ENCODE data around the gene SSUH2. TPM values are rescaled to one million over a fixed set of nuclear protein-coding genes. Genes with fewer than 3 reads are reported as not detected.
"Not testable (repeated sequence)": the region's sequence is repeated elsewhere in the genome, so short reads cannot be mapped to it uniquely, and the experiment has no call there.

The SSUH2 gene, protein sequence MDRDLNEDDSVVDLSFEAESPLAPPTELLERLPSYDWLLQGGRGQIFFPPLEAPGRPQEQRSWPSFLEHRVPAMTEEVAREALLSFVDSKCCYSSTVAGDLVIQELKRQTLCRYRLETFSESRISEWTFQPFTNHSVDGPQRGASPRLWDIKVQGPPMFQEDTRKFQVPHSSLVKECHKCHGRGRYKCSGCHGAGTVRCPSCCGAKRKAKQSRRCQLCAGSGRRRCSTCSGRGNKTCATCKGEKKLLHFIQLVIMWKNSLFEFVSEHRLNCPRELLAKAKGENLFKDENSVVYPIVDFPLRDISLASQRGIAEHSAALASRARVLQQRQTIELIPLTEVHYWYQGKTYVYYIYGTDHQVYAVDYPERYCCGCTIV
- 0.05 and 0.16 TPM in 2 replicates for total RNA-seq
- 0.13 TPM for polyA plus RNA-seq (2012)

DNA sequence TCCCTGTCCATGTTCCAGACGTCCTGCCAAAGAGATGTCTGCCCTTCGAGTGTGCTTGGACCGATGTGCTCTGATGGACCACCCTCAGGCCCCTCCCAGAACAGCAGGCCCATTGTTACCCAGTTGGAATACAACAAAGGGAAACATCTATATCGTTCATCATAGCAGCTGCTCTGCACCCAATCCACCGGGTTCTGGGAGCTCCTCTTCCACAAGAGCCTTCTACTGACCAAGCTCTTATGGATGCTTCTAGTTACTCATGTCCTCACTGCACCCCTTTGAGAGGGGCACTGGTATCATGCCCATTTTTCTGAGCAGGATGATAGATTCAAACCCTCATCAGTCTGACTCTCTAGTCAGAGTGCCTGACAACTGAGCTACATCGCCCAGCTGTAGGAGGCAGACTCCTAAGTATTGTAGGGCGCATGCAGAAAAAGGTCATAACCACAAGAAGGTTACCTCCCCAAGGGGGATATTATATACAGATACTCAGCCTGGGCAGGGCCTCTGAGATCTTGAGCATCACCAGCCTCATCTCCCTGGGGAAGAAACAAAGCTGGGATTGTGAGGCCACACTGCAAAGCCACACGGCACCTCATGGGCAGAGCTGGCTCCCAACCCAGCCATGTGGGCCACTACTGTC lies at the start of gene SSUH2:
SSUH2 (minus strand) TSS at position 51 of the 643 bp plus-strand sequence; CDS start at position 11, 40 bp downstream.
- DNase-seq (ENCODE audit: low read depth) = no peak

DNA sequence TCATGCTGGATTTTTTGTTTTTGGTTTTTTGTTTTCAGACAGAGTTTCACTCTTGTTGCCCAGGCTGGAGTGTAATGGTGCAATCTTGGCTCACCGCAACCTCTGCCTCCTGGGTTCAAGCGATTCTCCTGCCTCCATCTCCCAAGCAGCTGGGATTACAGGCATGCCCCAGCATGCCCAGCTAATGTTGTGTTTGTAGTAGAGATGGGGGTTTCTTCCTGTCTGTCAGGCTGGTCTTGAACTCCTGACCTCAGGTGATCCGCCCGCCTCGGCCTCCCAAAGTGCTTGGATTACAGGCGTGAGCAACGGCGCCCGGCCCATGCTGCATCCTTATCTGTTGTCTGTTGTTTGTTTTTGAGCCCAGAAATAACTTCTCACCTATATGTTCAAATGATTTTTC lies 46.7 kb upstream of the SSUH2 start:
- DNase-seq (ENCODE audit: low read depth) = not testable (repeated sequence)

- not testable (repeated sequence) for DNase-seq (ENCODE audit: low read depth)
These were observed 40.4 kb upstream of the SSUH2 start for GRCh38 chr3:8684992-8685391.

- DNase-seq (ENCODE audit: low read depth) = not testable (repeated sequence)
These were observed 38.4 kb upstream of the SSUH2 start for GRCh38 chr3:8682850-8683574.

GRCh38 chr3:8681881-8682538 lies 37.4 kb upstream of the SSUH2 start:
- not testable (repeated sequence) for DNase-seq (ENCODE audit: low read depth)

DNA sequence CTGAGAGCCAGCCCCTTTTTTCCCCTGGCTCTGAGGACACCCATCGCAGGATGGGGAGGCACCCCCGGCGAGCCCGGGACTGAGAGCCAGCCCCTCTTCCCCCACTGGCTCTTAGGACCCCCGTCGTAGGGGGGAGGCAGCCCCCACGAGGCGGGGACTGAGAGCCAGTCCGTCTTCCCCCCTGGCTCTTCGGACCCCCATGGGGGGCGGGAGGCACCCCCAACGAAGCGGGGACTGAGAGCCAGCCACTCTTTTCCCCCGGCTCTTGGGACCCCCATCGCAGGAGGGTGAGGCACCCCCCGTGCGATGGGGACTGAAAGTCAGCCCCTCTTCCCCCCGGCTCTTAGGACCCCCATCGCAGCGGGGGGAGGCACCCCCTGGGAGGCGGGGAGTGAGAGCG lies 36.8 kb upstream of the SSUH2 start:
- DNase-seq (ENCODE audit: low read depth) = no peak

GRCh38 chr3:8679817-8680553 lies 35.4 kb upstream of the SSUH2 start:
- not testable (repeated sequence) for DNase-seq (ENCODE audit: low read depth)

- DNase-seq (ENCODE audit: low read depth) = no peak
These were observed 34.2 kb upstream of the SSUH2 start for GRCh38 chr3:8678751-8679150.

- DNase-seq (ENCODE audit: low read depth) = not testable (repeated sequence)
These were observed 32.7 kb upstream of the SSUH2 start for GRCh38 chr3:8677258-8677657.

DNA sequence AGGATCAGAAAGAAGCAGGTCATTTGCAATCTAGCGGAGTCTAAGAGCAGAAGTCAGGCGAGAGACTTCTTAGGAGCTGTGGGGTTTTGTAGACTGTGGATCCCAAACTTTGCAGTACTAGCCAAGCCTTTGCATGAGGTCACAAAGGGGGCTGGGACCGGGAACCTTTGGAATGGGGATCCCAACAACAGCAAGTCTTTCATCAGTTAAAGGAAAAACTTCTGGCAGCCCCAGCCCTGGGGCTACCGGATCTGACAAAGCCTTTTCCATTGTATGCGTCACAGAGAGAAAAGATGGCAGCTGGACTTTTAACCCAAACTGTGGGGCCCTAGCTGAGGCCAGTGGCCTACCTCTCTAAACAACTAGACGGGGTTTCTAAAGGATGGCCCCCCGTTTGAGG lies 31.0 kb upstream of the SSUH2 start:
- not testable (repeated sequence) for DNase-seq (ENCODE audit: low read depth)

DNA sequence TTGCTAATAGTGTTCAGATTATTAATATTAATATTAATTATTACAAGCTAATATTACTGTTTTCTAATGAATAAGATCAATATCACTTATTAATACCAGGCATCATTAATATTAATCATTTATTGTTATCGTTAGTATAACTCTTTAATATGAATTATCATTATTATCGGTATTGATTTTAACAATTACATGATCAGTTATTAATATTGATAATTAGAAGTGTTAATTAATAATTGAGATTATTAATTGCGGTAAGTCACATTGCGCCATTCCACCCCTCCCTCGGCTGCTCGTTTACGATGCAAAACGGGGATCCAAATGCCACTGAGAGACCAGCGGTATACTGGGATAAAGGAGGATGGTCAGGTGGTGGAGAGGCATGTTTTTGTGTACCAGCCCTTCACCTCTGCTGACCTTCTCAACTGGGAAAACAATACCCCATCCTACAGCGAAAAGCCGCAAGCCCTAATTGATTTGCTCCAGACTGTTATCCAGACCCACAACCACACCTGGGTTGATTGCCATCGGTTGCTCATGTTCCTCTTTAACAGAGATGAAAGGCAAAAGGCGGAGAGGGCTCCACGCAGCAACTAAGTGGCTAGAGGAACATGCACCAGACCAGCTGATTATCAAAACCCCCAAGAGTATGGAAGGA lies 28.6 kb upstream of the SSUH2 start:
- DNase-seq (ENCODE audit: low read depth) = no peak

DNA sequence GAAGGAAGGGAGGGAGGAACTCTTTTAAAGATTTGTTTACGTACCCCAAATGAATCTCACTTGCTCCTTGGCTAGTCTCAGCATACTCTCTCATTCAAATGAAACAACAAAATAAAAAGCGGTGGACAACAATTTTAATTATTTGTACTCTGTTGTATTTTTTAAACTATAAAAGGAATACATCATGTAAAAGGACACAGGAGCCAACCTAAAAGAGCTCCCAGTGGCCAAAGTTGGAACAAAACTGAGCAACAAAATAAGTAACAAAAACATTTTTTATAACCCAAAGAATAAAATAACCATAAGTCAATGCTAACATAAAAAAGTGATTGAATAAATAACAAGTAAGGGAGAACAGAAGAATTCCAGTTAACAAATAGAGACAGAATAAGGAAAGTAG lies 24.4 kb upstream of the SSUH2 start:
- DNase-seq (ENCODE audit: low read depth) = no peak

GRCh38 chr3:8668216-8668615 lies 23.6 kb upstream of the SSUH2 start:
- DNase-seq (ENCODE audit: low read depth) = no peak

DNA sequence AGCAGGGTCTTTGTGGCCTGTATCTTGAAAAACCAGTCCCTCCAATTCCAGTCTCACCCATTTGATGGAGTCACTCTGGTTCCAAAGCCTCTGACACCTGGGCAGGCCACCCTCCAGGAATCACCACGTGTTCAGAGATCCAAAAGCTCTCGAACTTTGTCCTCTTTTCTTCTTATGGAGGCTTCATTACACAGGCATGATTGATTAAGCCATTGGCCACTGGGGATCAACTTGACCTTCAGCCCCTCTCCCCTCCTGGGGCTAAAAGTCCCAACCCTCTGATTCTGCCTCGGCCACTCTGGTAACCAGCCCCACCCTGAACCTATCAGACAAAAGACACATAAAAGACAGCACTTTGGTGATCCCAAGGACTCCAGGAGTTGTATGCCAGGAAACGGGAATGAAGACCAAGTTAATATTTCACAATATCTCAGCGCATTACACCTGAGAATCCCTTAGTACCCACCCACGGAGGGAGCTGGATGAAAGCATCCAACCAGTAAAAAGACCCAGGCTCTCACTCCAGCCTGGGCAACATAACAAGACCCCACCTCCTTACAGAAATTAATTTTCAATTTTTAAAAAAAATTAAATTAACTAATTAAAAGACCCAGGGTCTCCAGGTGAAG lies 23.0 kb upstream of the SSUH2 start:
- no peak for DNase-seq (ENCODE audit: low read depth)

GRCh38 chr3:8665407-8665896 lies 20.9 kb upstream of the SSUH2 start:
- no peak for DNase-seq (ENCODE audit: low read depth)

DNA sequence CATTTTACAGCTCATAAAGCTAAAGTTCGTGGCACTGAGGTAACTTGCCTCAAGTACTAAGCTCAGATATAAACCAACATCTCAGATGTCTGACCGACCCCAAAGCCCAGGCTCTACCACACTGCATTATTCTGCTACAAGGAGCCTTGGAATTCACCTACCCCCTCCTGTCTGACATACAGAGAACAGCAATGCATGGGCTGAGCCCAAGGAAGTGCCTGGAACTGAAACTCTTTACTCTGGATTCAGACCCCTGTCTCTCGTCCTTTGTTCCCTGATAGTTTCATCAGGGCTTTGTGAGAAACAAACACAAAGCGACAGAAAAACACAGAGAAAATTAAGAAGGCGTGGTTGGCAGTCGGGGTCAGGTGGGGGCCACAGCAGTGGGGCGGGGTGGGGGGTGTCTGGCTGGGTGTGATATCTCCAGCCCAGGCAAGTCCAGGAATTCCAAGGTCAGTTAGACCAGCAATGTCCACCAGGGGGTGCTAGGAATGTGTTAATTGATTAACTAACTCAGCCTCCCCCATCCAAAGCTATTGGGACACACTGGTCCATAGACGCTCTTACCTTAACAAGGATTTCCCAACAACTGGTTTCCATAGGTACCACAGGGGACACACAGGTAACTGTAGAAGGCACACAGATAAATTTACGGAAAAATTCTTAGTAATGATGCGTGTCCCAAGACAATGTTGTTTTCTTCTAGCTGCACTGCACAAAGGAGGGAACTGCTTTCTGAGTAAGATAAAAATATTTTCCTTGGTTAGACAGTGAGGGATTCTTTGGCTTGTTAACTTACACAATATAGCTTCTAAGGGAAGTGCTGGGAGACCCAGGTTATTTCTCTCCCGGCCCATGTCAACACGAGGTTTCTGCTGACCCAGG lies 18.8 kb upstream of the SSUH2 start:
- DNase-seq (ENCODE audit: low read depth) = peak; percentile 90

GRCh38 chr3:8662594-8662993 lies 18.0 kb upstream of the SSUH2 start:
- DNase-seq (ENCODE audit: low read depth) = no peak

Data from myocyte (in vitro differentiated cells).